Right lobe of liver (tissue), 6 donors: Measurements from ENCODE around the gene OSM. TPM values are rescaled to one million over a fixed set of nuclear protein-coding genes. Genes with fewer than 3 reads are reported as not detected.
A peak's percentile ranks its signal among the peaks of the same experiment; 100 is the strongest.

Experiments
- ATAC-seq, 4 donors: fragments of 200-7000 bp; cut with Tn5 transposase; one replicate each; pipeline ENCODE4 v1.9.1; 2020; ENCODE audit warnings: mild to moderate bottlenecking in 4 of 4, moderate library complexity in 4 of 4
- DNase-seq, 3 donors: peaks; one replicate each; pipeline ENCODE4 v3.0.0-alpha.2; 2020
- H3K27ac ChIP-seq, 3 donors: fragments of 200-600 bp; one replicate each; pipeline ENCODE4 v1.8.0; 2022
- H3K27me3 ChIP-seq, 2 donors: fragments of 200-600 bp; one replicate each; pipeline ENCODE4 v1.8.0; 2022
- H3K36me3 ChIP-seq, 4 donors: fragments of 200-600 bp; sonication (generic) in 1 of 4; one replicate each; pipeline versions ENCODE4 v1.5.1 to v1.8.0; 2017 to 2022; ENCODE audit warnings: control low read depth in 1 of 4
- H3K4me1 ChIP-seq, 4 donors: fragments of 200-600 bp; sonication (generic) in 1 of 4; one replicate each; pipeline versions ENCODE4 v1.5.1 to v1.8.0; 2017 to 2022; ENCODE audit warnings: control low read depth in 1 of 4
- H3K4me3 ChIP-seq, 3 donors: fragments of 200-600 bp; one replicate each; pipeline ENCODE4 v1.8.0; 2022
- H3K9me3 ChIP-seq, 4 donors: fragments of 200-600 bp; sonication (generic) in 1 of 4; one replicate each; pipeline versions ENCODE4 v1.5.1 to v1.8.0; 2017 to 2022; ENCODE audit warnings: control low read depth in 1 of 4
- POLR2A ChIP-seq: fragments of 450-650 bp; IDR thresholded peaks from one replicate; pipeline ENCODE4 v1.6.1; 2017; ENCODE audit warnings: antibody characterized with exemption, mild to moderate bottlenecking
- WGBS: methylation state at CpG from one replicate; pipeline ENCODE4 v1.1.6; 2018; ENCODE audit warnings: low coverage, low lambda C conversion rate; ENCODE audit not compliant: insufficient coverage; ENCODE audit errors: missing lambda C conversion rate; 5-methylcytosine and 5-hydroxymethylcytosine counted together
- intact Hi-C, 2 donors: fragments of 100-400 bp; cut with DNase I; formaldehyde crosslinking; loops; one replicate each; pipeline versions ENCODE4 v1.11.2 to v1.14.1; 2022
- total RNA-seq, 6 experiments: library from RNA; depleted of rRNA in 2 of 6; stranded (reverse); fragments of >200 nt in 2 of 6; fragmentation: NEBNext Ultra II Directional in 3 of 6; extraction: Animal tissue kit (Norgen Biotek cat#: 25700) in 3 of 6; gene quantifications; one replicate each; pipeline versions ENCODE4 v1.1.0 to v1.2.4, GENCODE V29; 2016 to 2023
- TF ChIP-seq, protein P1 (sequence below), 4 donors: fragments of 200-600 bp in 3 of 4; fragments of 450-650 bp in 1 of 4; IDR thresholded peaks; one replicate each; pipeline versions ENCODE4 v1.5.1 to v1.8.0; 2016 to 2022; ENCODE audit warnings: antibody characterized with exemption in 4 of 4, mild to moderate bottlenecking in 2 of 4
- donor health status: DM: no; HTN: yes; CAD: no.
- donor health status: DM: no; HTN: no; CAD: no.
- donor health status: DM: no; HTN: no; CAD: no.
- donor health status: DM: no; HTN: yes; CAD: no.
- donor health status: DM: no; HTN: yes; CAD: no.

OSM gene
- total RNA-seq, 6 experiments from 2014 or later: 0.10 to 0.75 (median 0.19) TPM; not detected in 2

DNA sequence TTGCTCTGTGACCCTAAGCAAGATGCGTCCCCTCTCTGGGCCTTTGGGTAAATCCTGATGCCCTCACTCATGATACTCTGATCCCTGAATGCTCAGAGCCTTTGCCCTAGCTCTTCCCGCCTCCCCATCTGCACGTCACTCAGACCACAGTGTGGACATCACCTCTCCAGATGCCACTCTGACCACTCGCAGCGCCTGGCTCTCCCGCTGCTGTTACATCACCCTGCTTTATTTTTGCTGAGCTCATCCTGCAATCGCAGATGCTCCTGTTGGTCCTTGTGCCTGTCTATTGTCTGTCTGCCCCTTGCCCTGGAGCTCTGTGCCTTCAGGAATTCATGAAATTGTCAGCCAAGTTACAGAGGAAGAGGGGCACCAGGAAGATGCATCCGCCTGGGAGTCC lies 5.5 kb downstream of the OSM start:
- H3K27ac ChIP-seq: no peak overlapping the region
- no peaks in the 10 kb centered on the region for H3K4me1 ChIP-seq
- intact Hi-C loops: loop anchor here in 1 of 2 donors (10.0 kb wide), 1 partner anchor 124 kb away; the partner anchor contains the start of gene RNF215
- no peaks in the 10 kb centered on the region for H3K27me3 ChIP-seq
- H3K4me3 ChIP-seq: no peak overlapping the region
- H3K9me3 ChIP-seq: no peaks in the 10 kb centered on the region
- no peaks in the 10 kb centered on the region for H3K36me3 ChIP-seq
- WGBS: 17% methylated on average over 7 of the region's 8 CpGs
- no peak for TF ChIP-seq POLR2A
- TF ChIP-seq, protein P1, sequence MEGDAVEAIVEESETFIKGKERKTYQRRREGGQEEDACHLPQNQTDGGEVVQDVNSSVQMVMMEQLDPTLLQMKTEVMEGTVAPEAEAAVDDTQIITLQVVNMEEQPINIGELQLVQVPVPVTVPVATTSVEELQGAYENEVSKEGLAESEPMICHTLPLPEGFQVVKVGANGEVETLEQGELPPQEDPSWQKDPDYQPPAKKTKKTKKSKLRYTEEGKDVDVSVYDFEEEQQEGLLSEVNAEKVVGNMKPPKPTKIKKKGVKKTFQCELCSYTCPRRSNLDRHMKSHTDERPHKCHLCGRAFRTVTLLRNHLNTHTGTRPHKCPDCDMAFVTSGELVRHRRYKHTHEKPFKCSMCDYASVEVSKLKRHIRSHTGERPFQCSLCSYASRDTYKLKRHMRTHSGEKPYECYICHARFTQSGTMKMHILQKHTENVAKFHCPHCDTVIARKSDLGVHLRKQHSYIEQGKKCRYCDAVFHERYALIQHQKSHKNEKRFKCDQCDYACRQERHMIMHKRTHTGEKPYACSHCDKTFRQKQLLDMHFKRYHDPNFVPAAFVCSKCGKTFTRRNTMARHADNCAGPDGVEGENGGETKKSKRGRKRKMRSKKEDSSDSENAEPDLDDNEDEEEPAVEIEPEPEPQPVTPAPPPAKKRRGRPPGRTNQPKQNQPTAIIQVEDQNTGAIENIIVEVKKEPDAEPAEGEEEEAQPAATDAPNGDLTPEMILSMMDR (IDR thresholded peaks at IDR 0.05): no peak
- DNase-seq (peak in 1 of 3 donors; percentile 60), ATAC-seq (peak in 2 of 4 donors; percentile 8 to 33)

DNA sequence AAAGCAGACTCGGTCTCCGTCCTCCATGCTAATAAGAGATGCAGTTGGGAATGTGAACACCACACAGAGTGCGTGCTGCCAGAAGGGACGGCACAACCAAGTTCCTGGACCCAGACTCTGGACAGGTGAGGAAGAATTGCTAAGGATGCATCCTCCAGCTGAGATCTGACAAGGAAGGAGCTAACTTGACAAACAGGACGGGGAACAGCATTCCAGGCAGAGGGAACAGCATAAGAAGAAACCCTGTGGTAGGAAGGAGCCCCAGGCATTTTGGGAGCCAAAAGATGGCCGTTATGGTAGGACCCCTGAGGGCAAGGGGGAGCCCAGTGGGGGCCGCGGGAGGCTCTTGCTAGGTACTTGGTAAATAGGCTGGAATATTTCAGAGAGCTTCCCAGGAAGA lies 6.0 kb downstream of the OSM start:
- no peak for ATAC-seq
- intact Hi-C loops: loop anchor here in 1 of 2 donors (10.0 kb wide), 1 partner anchor 124 kb away; the partner anchor contains the start of gene RNF215
- 76% methylated on average over 3 of the region's 8 CpGs for WGBS
- Histone ChIP-seq H3K36me3 (no peaks in the 10 kb centered on the region), H3K4me1 (no peaks in the 10 kb centered on the region), H3K27ac (no peak overlapping the region), H3K9me3 (no peaks in the 10 kb centered on the region), H3K4me3 (no peak overlapping the region), H3K27me3 (no peaks in the 10 kb centered on the region)
- no peak for DNase-seq
- TF ChIP-seq POLR2A: no peak
- TF ChIP-seq, protein P1 (IDR thresholded peaks at IDR 0.05): no peak

DNA sequence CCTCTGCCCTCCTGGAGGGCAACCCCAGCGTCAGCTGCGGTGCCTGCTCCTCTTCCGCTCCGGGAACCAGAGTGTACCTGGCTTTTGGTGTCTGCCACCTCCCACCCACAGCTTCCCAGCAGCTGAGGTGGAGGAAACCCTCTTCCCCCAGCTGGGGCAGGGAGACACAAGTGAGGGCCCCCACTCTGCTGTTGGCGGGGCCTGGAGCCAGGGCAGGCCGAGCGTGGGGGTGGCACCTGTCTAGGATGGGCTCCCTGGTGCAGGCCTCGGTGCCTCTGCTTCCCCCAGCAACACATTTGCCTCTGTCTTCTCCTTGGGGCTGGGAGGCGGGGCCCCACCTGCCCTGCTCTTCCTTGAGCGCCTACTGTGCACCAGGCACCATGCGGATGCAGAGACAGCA lies 6.4 kb downstream of the OSM start:
- intact Hi-C loops: loop anchor here in 1 of 2 donors (10.0 kb wide), 1 partner anchor 125 kb away; the partner anchor contains the start of gene RNF215
- no peak overlapping the region for H3K4me3 ChIP-seq
- WGBS: no CpG with 5 or more reads among the region's 11 CpGs
- no peak for TF ChIP-seq POLR2A
- TF ChIP-seq, protein P1 (IDR thresholded peaks at IDR 0.05): no peak
- ATAC-seq: no peak
- H3K27me3 ChIP-seq: no peaks in the 10 kb centered on the region
- DNase-seq: no peak
- no peaks in the 10 kb centered on the region for H3K4me1 ChIP-seq
- no peak overlapping the region for H3K27ac ChIP-seq
- H3K36me3 ChIP-seq: no peaks in the 10 kb centered on the region
- no peaks in the 10 kb centered on the region for H3K9me3 ChIP-seq

DNA sequence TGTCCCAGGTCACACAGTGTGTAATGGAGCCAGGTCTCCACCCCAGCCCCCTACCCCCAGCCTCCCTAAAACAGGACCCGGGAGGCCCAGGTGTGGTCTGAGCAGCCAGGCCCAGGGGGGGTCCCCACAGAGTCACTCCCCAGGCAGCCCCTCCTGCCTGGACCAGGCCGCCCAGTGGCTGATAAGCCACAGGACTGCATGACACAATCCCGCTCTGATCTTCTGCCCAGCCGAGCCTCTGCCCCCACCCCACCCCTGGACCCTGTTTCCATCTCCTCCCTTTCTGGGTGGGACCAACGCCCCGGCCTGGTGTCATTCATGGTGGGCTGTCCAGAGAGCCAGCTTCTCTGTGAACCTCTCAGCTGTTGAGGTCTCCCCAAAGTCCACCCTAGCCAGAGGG lies 12.3 kb downstream of the OSM start:
- TF ChIP-seq, protein P1 (IDR thresholded peaks at IDR 0.05): no peak
- no peak for TF ChIP-seq POLR2A

More for the DNA sequence above, 12.3 kb downstream of the OSM start:
- Histone ChIP-seq H3K9me3 (no peaks in the 10 kb centered on the region), H3K4me1 (no peaks in the 10 kb centered on the region), H3K27ac (no peak overlapping the region), H3K4me3 (no peak overlapping the region), H3K27me3 (no peaks in the 10 kb centered on the region), H3K36me3 (no peaks in the 10 kb centered on the region)
- no peak for ATAC-seq
- intact Hi-C loops: no loop called here
- DNase-seq: no peak
- 60% methylated on average over 3 of the region's 6 CpGs for WGBS
